Activated CD4-positive, CD25-positive, alpha-beta regulatory T cell treated with anti-CD3 and anti-CD28 coated beads, Interleukin-2, amount 50 U/mL, for 72 hours (primary cell): ENCODE data around the gene SYCP1.
"Not testable (repeated sequence)": the region's sequence is repeated elsewhere in the genome, so short reads cannot be mapped to it uniquely, and the experiment has no call there.

Source experiments
- DNase-seq: peaks from one replicate; pipeline ENCODE4 v3.0.0; 2021

The SYCP1 gene

GRCh38 chr1:114982251-114982650 lies 127.6 kb downstream of the SYCP1 start:
- DNase-seq = no peak

GRCh38 chr1:114986286-114986685 lies 131.6 kb downstream of the SYCP1 start:
- DNase-seq = no peak

GRCh38 chr1:114988095-114988494 lies 133.4 kb downstream of the SYCP1 start:
- DNase-seq = no peak

GRCh38 chr1:114997510-114998289 lies 143.0 kb downstream of the SYCP1 start:
- DNase-seq = no peak

GRCh38 chr1:115006191-115006590 lies 151.5 kb downstream of the SYCP1 start:
- DNase-seq = no peak

- no peak for DNase-seq
Observed at GRCh38 chr1:115012006-115012405, 157.3 kb downstream of the SYCP1 start.

GRCh38 chr1:115012434-115012833 lies 157.8 kb downstream of the SYCP1 start:
- no peak for DNase-seq

GRCh38 chr1:115013792-115014191 lies 159.1 kb downstream of the SYCP1 start:
- DNase-seq = no peak

GRCh38 chr1:115019549-115019948 lies 164.9 kb downstream of the SYCP1 start:
- DNase-seq = not testable (repeated sequence)

- DNase-seq = no peak
Observed at GRCh38 chr1:115021145-115021544, 166.5 kb downstream of the SYCP1 start.

GRCh38 chr1:115023593-115023992 lies 168.9 kb downstream of the SYCP1 start:
- no peak for DNase-seq

- DNase-seq = no peak
Observed at GRCh38 chr1:115029526-115029925, 174.9 kb downstream of the SYCP1 start, which contains the start of gene TSHB. TSHB (plus strand) TSS chr1:115029826; CDS start chr1:115033363, 3,537 bp downstream.

GRCh38 chr1:115031595-115031994 lies 176.9 kb downstream of the SYCP1 start:
- no peak for DNase-seq

- DNase-seq = no peak
Observed at GRCh38 chr1:115035652-115036051, 181.0 kb downstream of the SYCP1 start.

- DNase-seq = no peak
Observed at GRCh38 chr1:115036814-115037507, 182.3 kb downstream of the SYCP1 start.

GRCh38 chr1:115040501-115040900 lies 185.8 kb downstream of the SYCP1 start:
- DNase-seq = no peak

- DNase-seq = no peak
Observed at GRCh38 chr1:115041654-115042053, 187.0 kb downstream of the SYCP1 start.
